ENCODE measurements around the gene LRP1B.

The LRP1B gene

GRCh38 chr2:141605163-141605562, 525.7 kb downstream of the LRP1B start:
- no peaks in the 10 kb centered on the region for H3K36me3 ChIP-seq (ENCODE audit: insufficient read depth)
- no peak overlapping the region for H2AFZ ChIP-seq (ENCODE audit: low read depth)
- H3K4me2 ChIP-seq = no peak overlapping the region
- no peak overlapping the region for H3K4me3 ChIP-seq (IDR thresholded peaks at IDR 0.05; ENCODE audit: insufficient read depth, low read depth, low read length)
- no peaks in the 10 kb centered on the region for H3K79me2 ChIP-seq (ENCODE audit: insufficient read depth, low read depth)
- H3K27me3 ChIP-seq (ENCODE audit: insufficient read depth, low read depth) = no peaks in the 10 kb centered on the region
- H4K20me1 ChIP-seq (ENCODE audit: insufficient read depth) = no peaks in the 10 kb centered on the region
- TF ChIP-seq CTCF (conservative IDR thresholded peaks at IDR 0.05; ENCODE audit: low read depth, low read length) = no peak
- H3K27ac ChIP-seq = no peak overlapping the region
- H3K4me1 ChIP-seq (ENCODE audit: low read depth, poor library complexity, severe bottlenecking) = no peaks in the 10 kb centered on the region
- H3K9ac ChIP-seq = no peak overlapping the region

GRCh38 chr2:141601511-141602152, 529.2 kb downstream of the LRP1B start:
- no peak overlapping the region for H3K4me3 ChIP-seq (IDR thresholded peaks at IDR 0.05; ENCODE audit: insufficient read depth, low read depth, low read length)
- H2AFZ ChIP-seq (ENCODE audit: low read depth) = no peak overlapping the region
- H3K27me3 ChIP-seq (ENCODE audit: insufficient read depth, low read depth) = no peaks in the 10 kb centered on the region
- no peak overlapping the region for H3K27ac ChIP-seq
- no peaks in the 10 kb centered on the region for H3K36me3 ChIP-seq (ENCODE audit: insufficient read depth)
- no peak overlapping the region for H3K4me2 ChIP-seq
- no peaks in the 10 kb centered on the region for H3K79me2 ChIP-seq (ENCODE audit: insufficient read depth, low read depth)
- no peak for TF ChIP-seq CTCF (conservative IDR thresholded peaks at IDR 0.05; ENCODE audit: low read depth, low read length)
- no peaks in the 10 kb centered on the region for H3K4me1 ChIP-seq (ENCODE audit: low read depth, poor library complexity, severe bottlenecking)
- H3K9ac ChIP-seq = no peak overlapping the region
- no peaks in the 10 kb centered on the region for H4K20me1 ChIP-seq (ENCODE audit: insufficient read depth)

GRCh38 chr2:141599721-141600120, 531.1 kb downstream of the LRP1B start:
- H3K79me2 ChIP-seq (ENCODE audit: insufficient read depth, low read depth) = no peaks in the 10 kb centered on the region
- no peaks in the 10 kb centered on the region for H3K36me3 ChIP-seq (ENCODE audit: insufficient read depth)
- no peaks in the 10 kb centered on the region for H3K27me3 ChIP-seq (ENCODE audit: insufficient read depth, low read depth)
- H2AFZ ChIP-seq (ENCODE audit: low read depth) = no peak overlapping the region
- H3K27ac ChIP-seq = no peak overlapping the region
- no peak overlapping the region for H3K4me2 ChIP-seq
- H3K4me1 ChIP-seq (ENCODE audit: low read depth, poor library complexity, severe bottlenecking) = no peaks in the 10 kb centered on the region
- TF ChIP-seq CTCF (conservative IDR thresholded peaks at IDR 0.05; ENCODE audit: low read depth, low read length) = no peak
- no peaks in the 10 kb centered on the region for H4K20me1 ChIP-seq (ENCODE audit: insufficient read depth)
- H3K9ac ChIP-seq = no peak overlapping the region
- H3K4me3 ChIP-seq (IDR thresholded peaks at IDR 0.05; ENCODE audit: insufficient read depth, low read depth, low read length) = no peak overlapping the region

GRCh38 chr2:141598982-141599381, 531.8 kb downstream of the LRP1B start:
- H3K4me1 ChIP-seq (ENCODE audit: low read depth, poor library complexity, severe bottlenecking) = no peaks in the 10 kb centered on the region
- H2AFZ ChIP-seq (ENCODE audit: low read depth) = no peak overlapping the region
- no peaks in the 10 kb centered on the region for H3K79me2 ChIP-seq (ENCODE audit: insufficient read depth, low read depth)
- H3K27me3 ChIP-seq (ENCODE audit: insufficient read depth, low read depth) = no peaks in the 10 kb centered on the region
- H3K27ac ChIP-seq = no peak overlapping the region
- no peak overlapping the region for H3K4me2 ChIP-seq
- no peak overlapping the region for H3K4me3 ChIP-seq (IDR thresholded peaks at IDR 0.05; ENCODE audit: insufficient read depth, low read depth, low read length)
- no peaks in the 10 kb centered on the region for H3K36me3 ChIP-seq (ENCODE audit: insufficient read depth)
- TF ChIP-seq CTCF (conservative IDR thresholded peaks at IDR 0.05; ENCODE audit: low read depth, low read length) = no peak
- no peaks in the 10 kb centered on the region for H4K20me1 ChIP-seq (ENCODE audit: insufficient read depth)
- H3K9ac ChIP-seq = no peak overlapping the region

Measured in KMS-11 (cell line).